ENCODE results near the gene DCANP1. TPM values are rescaled to one million over a fixed set of nuclear protein-coding genes. Genes with fewer than 3 reads are reported as not detected.
A peak's percentile ranks its signal among the peaks of the same experiment; 100 is the strongest.

DCANP1 gene
- total RNA-seq, 4 donors from 2014 or later: not detected

DNA sequence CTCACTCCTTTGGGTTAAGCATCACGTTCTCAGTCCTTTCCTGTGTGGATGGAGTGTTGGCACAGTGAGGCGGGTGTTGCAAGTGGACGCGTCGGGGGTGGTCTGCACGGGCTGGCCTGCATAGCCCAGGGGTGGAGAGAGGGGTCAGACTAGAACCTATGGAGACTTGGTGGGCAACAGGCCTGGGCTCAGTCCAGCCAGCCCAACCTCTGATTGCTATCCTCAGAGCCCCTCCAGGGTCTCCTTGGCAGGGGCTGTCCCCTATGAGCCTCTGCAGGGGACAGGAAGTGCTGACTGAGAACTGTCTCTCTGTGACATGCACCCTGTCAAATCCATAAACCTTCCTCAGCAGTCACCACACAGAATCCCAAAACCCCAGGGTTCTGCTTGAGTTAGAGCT, 2.3 kb downstream of the DCANP1 start:
- DNase-seq (ENCODE audit: low spot score in 2 of 2): peak in 1 of 2 donors; percentile 44
- H3K4me3 ChIP-seq: no peak overlapping the region
- 83% methylated on average over 6 of the region's 6 CpGs for WGBS
- peaks cover 4% of the 10 kb centered on the region for H3K4me1 ChIP-seq
- no peaks in the 10 kb centered on the region for H3K36me3 ChIP-seq
- H3K9me3 ChIP-seq: no peaks in the 10 kb centered on the region
- TF ChIP-seq EP300 (IDR thresholded peaks at IDR 0.05) (no peak), POLR2A (IDR thresholded peaks at IDR 0.05) (no peak), POLR2AphosphoS5 (IDR thresholded peaks at IDR 0.05) (no peak)
- TF ChIP-seq, protein P1, sequence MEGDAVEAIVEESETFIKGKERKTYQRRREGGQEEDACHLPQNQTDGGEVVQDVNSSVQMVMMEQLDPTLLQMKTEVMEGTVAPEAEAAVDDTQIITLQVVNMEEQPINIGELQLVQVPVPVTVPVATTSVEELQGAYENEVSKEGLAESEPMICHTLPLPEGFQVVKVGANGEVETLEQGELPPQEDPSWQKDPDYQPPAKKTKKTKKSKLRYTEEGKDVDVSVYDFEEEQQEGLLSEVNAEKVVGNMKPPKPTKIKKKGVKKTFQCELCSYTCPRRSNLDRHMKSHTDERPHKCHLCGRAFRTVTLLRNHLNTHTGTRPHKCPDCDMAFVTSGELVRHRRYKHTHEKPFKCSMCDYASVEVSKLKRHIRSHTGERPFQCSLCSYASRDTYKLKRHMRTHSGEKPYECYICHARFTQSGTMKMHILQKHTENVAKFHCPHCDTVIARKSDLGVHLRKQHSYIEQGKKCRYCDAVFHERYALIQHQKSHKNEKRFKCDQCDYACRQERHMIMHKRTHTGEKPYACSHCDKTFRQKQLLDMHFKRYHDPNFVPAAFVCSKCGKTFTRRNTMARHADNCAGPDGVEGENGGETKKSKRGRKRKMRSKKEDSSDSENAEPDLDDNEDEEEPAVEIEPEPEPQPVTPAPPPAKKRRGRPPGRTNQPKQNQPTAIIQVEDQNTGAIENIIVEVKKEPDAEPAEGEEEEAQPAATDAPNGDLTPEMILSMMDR (IDR thresholded peaks at IDR 0.05): no peak
- no peak overlapping the region for H3K27ac ChIP-seq
- peaks cover 8% of the 10 kb centered on the region for H3K27me3 ChIP-seq

DNA sequence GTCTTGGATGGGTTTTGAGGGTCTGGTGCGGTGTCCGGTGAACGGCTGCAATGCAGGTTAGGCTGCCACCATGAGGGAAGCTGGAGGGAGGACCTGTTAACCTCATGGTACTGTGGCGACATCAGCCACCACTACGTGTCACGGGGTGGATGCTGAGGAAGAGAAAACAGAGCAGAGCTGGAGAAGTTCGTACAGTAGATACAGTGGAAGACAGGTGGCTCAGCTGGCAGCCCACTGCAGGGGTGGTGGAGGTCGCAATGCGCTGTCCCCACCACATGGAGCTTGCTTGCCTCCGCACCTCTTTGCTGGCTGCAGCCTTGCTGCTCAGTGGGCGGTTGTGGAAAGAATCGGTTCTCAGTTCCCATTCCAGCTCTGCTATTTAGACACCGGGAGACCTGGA, 2.8 kb downstream of the DCANP1 start:
- peaks cover 4% of the 10 kb centered on the region for H3K4me1 ChIP-seq
- no peak overlapping the region for H3K4me3 ChIP-seq
- TF ChIP-seq POLR2AphosphoS5 (IDR thresholded peaks at IDR 0.05) (no peak), POLR2A (IDR thresholded peaks at IDR 0.05) (no peak), EP300 (IDR thresholded peaks at IDR 0.05) (no peak)
- TF ChIP-seq, protein P1 (IDR thresholded peaks at IDR 0.05): no peak
- H3K27ac ChIP-seq: no peak overlapping the region
- no peaks in the 10 kb centered on the region for H3K9me3 ChIP-seq
- whole genome bisulfite sequencing: 90% methylated on average over 13 of the region's 13 CpGs
- peak in 1 of 2 donors; percentile 53 for DNase-seq (ENCODE audit: low spot score in 2 of 2)
- peaks cover 5% of the 10 kb centered on the region for H3K27me3 ChIP-seq
- no peaks in the 10 kb centered on the region for H3K36me3 ChIP-seq

DNA sequence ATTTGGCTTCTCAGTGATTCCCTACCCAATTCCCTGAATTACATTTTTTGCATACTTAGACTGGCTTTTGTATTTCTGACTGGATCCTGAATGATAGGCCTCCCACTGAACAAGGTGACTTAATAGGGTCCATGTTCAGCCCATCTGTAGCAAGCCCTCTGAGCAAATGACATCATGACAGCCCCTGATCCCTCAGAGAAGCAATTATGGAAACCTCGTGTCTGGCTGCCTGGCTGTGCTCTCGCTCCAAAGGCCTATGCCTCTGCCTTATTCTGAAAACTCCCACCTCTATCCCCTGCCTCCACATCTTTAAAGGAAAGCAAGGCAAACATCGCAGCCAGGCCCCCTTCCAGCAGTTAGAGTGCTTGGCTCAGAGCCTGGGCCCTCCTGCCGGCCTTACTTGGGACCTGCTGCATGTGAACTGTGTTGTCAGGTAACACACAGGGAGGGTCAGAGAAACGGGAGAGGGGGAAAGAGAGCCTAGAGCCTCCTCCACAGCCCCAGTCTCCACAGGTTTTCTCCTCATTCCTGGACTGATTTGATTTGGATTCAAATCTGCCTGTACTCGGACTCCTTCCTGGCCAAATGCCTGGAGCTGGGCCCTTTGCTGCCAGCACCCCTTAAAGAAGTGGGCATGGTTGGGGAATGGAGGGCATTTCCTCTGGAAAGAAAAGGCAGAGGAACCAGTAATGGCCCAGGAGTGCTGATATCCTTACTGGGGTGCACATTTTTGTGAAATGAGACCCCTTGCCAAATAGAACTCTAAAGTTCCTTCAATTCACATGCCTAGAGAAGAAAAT, 3.8 kb downstream of the DCANP1 start:
- DNase-seq (ENCODE audit: low spot score in 2 of 2): peak in 1 of 2 donors; percentile 74
- peaks cover 5% of the 10 kb centered on the region for H3K27me3 ChIP-seq
- no peak overlapping the region for H3K27ac ChIP-seq

DNA sequence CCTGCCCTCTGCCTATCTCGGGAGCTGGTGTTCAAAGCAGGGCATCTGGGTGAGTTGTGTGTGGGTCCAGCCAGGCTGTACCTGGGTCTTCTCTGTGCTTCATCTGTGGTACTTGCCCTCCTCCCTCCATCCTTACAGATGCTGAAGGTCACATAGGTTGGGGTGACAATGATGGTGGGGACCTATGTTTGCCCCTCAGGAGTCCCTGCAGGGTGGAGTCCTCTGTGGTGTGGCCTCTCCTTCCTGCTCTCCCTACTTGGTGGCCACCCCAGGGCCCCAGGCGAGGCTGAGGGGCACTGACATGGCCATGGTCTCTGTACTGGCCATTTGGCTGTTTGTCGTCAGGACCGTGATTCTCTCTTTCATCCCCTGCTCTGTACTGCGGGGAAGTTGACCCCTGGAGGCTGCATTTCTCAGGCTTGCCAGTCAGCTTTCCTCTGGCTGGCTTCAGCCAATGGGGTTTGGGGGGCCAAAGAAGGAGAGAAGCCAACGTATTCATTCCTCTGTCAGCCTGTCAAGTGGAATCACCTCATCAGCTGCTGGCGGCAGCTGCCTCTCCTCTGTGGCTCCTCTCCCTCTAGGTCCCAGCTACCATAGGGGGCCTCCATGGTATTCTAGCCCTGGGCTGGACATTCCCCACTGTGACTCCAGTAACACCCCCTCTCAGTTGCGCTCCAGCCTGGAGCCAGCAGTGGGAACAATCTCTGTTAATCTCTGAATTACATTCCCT, 4.6 kb downstream of the DCANP1 start:
- no peak overlapping the region for H3K27ac ChIP-seq
- no peaks in the 10 kb centered on the region for H3K36me3 ChIP-seq
- peak in 1 of 2 donors; percentile 37 for DNase-seq (ENCODE audit: low spot score in 2 of 2)
- no peak overlapping the region for H3K4me3 ChIP-seq
- peaks cover 5% of the 10 kb centered on the region for H3K27me3 ChIP-seq
- no peaks in the 10 kb centered on the region for H3K9me3 ChIP-seq
- WGBS: 87% methylated on average over 8 of the region's 8 CpGs
- H3K4me1 ChIP-seq: peaks cover 17% of the 10 kb centered on the region
- TF ChIP-seq EP300 (IDR thresholded peaks at IDR 0.05): no peak
- TF ChIP-seq, protein P1 (IDR thresholded peaks at IDR 0.05): no peak
- TF ChIP-seq POLR2AphosphoS5 (IDR thresholded peaks at IDR 0.05): no peak
- TF ChIP-seq POLR2A (IDR thresholded peaks at IDR 0.05): no peak

More for the DNA sequence above, 3.8 kb downstream of the DCANP1 start:
- TF ChIP-seq, protein P1 (IDR thresholded peaks at IDR 0.05): no peak
- no peak for TF ChIP-seq POLR2A (IDR thresholded peaks at IDR 0.05)
- no peak for TF ChIP-seq EP300 (IDR thresholded peaks at IDR 0.05)
- TF ChIP-seq POLR2AphosphoS5 (IDR thresholded peaks at IDR 0.05): no peak
- no peaks in the 10 kb centered on the region for H3K9me3 ChIP-seq
- 71% methylated on average over 6 of the region's 6 CpGs for WGBS
- no peaks in the 10 kb centered on the region for H3K36me3 ChIP-seq
- H3K4me1 ChIP-seq: peaks cover 9% of the 10 kb centered on the region
- H3K4me3 ChIP-seq: no peak overlapping the region

DNA sequence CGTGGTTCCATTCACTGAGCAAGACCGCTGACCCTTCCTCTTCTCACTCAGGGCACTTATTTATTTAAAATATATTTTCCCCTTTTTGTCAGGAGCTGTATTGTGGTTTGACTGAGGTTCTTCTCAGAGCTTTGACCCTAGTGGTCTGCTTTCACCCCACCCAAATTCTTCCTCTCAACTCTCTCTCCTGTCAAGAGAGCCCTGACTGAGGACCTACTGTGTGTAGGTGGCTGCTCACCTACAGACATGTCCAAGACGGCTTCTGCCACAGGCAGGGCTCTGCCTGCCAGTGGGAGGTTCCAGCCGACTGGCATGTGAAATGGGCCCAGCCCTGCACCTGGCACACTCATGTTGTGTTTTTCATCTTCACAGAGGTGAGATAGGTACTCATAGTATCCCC, 5.2 kb downstream of the DCANP1 start:
- peaks cover 4% of the 10 kb centered on the region for H3K27me3 ChIP-seq
- H3K27ac ChIP-seq: no peak overlapping the region
- WGBS: 76% methylated on average over 4 of the region's 4 CpGs
- H3K36me3 ChIP-seq: no peaks in the 10 kb centered on the region
- no peaks in the 10 kb centered on the region for H3K9me3 ChIP-seq
- H3K4me1 ChIP-seq: peaks cover 17% of the 10 kb centered on the region
- TF ChIP-seq, protein P1 (IDR thresholded peaks at IDR 0.05): no peak
- TF ChIP-seq POLR2A (IDR thresholded peaks at IDR 0.05): no peak
- TF ChIP-seq POLR2AphosphoS5 (IDR thresholded peaks at IDR 0.05): no peak
- TF ChIP-seq EP300 (IDR thresholded peaks at IDR 0.05): no peak
- DNase-seq (ENCODE audit: low spot score in 2 of 2): no peak
- no peak overlapping the region for H3K4me3 ChIP-seq
